ENCODE measurements around the gene SLC12A1.
"Not testable (repeated sequence)": the region's sequence is repeated elsewhere in the genome, so short reads cannot be mapped to it uniquely, and the experiment has no call there.

The SLC12A1 gene

GRCh38 chr15:48315041-48315440 lies 108.9 kb downstream of the SLC12A1 start:
- no peak for DNase-seq

GRCh38 chr15:48317221-48317620 lies 111.1 kb downstream of the SLC12A1 start:
- no peak for DNase-seq

GRCh38 chr15:48318131-48318530 lies 112.0 kb downstream of the SLC12A1 start:
- DNase-seq = no peak

- DNase-seq = no peak
These were observed 117.2 kb downstream of the SLC12A1 start for GRCh38 chr15:48323294-48323693.

GRCh38 chr15:48324949-48325348 lies 118.8 kb downstream of the SLC12A1 start:
- DNase-seq = no peak

GRCh38 chr15:48325400-48325799 lies 119.3 kb downstream of the SLC12A1 start:
- no peak for DNase-seq

GRCh38 chr15:48326180-48326579 lies 120.1 kb downstream of the SLC12A1 start:
- not testable (repeated sequence) for DNase-seq

- DNase-seq = peak; percentile 56
These were observed 124.1 kb downstream of the SLC12A1 start for GRCh38 chr15:48330105-48330785.

- peak; percentile 87 for DNase-seq
These were observed 125.0 kb downstream of the SLC12A1 start, which contains the start of gene DUT for GRCh38 chr15:48330855-48331795. Gene DUT (plus strand): TSS chr15:48331429. CDS start chr15:48331516, 87 bp downstream.

- peak; percentile 88 for DNase-seq
These were observed 125.9 kb downstream of the SLC12A1 start for GRCh38 chr15:48331796-48332641.

- DNase-seq = peak; percentile 47
These were observed 126.5 kb downstream of the SLC12A1 start for GRCh38 chr15:48332642-48333034.

GRCh38 chr15:48333540-48333939 lies 127.4 kb downstream of the SLC12A1 start:
- peak; percentile 53 for DNase-seq

- DNase-seq = peak; percentile 34
These were observed 128.2 kb downstream of the SLC12A1 start for GRCh38 chr15:48334260-48334659.

- peak; percentile 46 for DNase-seq
These were observed 130.8 kb downstream of the SLC12A1 start for GRCh38 chr15:48336940-48337339.

- no peak for DNase-seq
These were observed 131.5 kb downstream of the SLC12A1 start for GRCh38 chr15:48337607-48338006.

- no peak for DNase-seq
These were observed 134.0 kb downstream of the SLC12A1 start for GRCh38 chr15:48340111-48340510.

GRCh38 chr15:48343865-48344264 lies 137.8 kb downstream of the SLC12A1 start:
- no peak for DNase-seq

- no peak for DNase-seq
These were observed 139.4 kb downstream of the SLC12A1 start for GRCh38 chr15:48345516-48345915.

GRCh38 chr15:48352474-48353072 lies 146.5 kb downstream of the SLC12A1 start:
- peak; percentile 85 for DNase-seq

All from OCI-M1 (cell line).